ENCODE data around the gene TRAPPC3.

Gene TRAPPC3

GRCh38 chr1:36100376-36100775 is 48.9 kb downstream of the TRAPPC3 start:
- no peak for DNase-seq (ENCODE audit: low spot score)

GRCh38 chr1:36099681-36100341 is 49.5 kb downstream of the TRAPPC3 start:
- peak; percentile 77 for DNase-seq (ENCODE audit: low spot score)

GRCh38 chr1:36098650-36099365 is 50.5 kb downstream of the TRAPPC3 start:
- no peak for DNase-seq (ENCODE audit: low spot score)

GRCh38 chr1:36097693-36098585 is 51.3 kb downstream of the TRAPPC3 start:
- no peak for DNase-seq (ENCODE audit: low spot score)

- DNase-seq (ENCODE audit: low spot score) = peak; percentile 47
These were observed 52.5 kb downstream of the TRAPPC3 start for GRCh38 chr1:36096500-36097432.

GRCh38 chr1:36095760-36096405 is 53.4 kb downstream of the TRAPPC3 start:
- no peak for DNase-seq (ENCODE audit: low spot score)

- no peak for DNase-seq (ENCODE audit: low spot score)
These were observed 54.6 kb downstream of the TRAPPC3 start for GRCh38 chr1:36094621-36095061.

- no peak for DNase-seq (ENCODE audit: low spot score)
These were observed 55.4 kb downstream of the TRAPPC3 start for GRCh38 chr1:36093929-36094328.

GRCh38 chr1:36093226-36093625 is 56.1 kb downstream of the TRAPPC3 start:
- no peak for DNase-seq (ENCODE audit: low spot score)

- no peak for DNase-seq (ENCODE audit: low spot score)
These were observed 56.5 kb downstream of the TRAPPC3 start for GRCh38 chr1:36092798-36093185.

GRCh38 chr1:36092166-36092797 is 57.0 kb downstream of the TRAPPC3 start:
- DNase-seq (ENCODE audit: low spot score) = no peak

GRCh38 chr1:36091698-36092097 is 57.6 kb downstream of the TRAPPC3 start:
- no peak for DNase-seq (ENCODE audit: low spot score)

- no peak for DNase-seq (ENCODE audit: low spot score)
These were observed 58.1 kb downstream of the TRAPPC3 start for GRCh38 chr1:36091141-36091540.

- DNase-seq (ENCODE audit: low spot score) = no peak
These were observed 59.7 kb downstream of the TRAPPC3 start for GRCh38 chr1:36089393-36090121.

GRCh38 chr1:36088577-36089392 is 60.5 kb downstream of the TRAPPC3 start, which contains the start of gene ADPRS:
Gene ADPRS, plus strand, starts transcription at chr1:36088892. Its CDS starts 13 bp downstream, at chr1:36088905.
- DNase-seq (ENCODE audit: low spot score) = peak; percentile 85

- no peak for DNase-seq (ENCODE audit: low spot score)
These were observed 61.1 kb downstream of the TRAPPC3 start for GRCh38 chr1:36088265-36088576.

GRCh38 chr1:36087233-36088123 is 61.8 kb downstream of the TRAPPC3 start:
- DNase-seq (ENCODE audit: low spot score) = no peak
